ENCODE data around the gene MLEC. TPM values are rescaled to one million over a fixed set of nuclear protein-coding genes. Genes with fewer than 3 reads are reported as not detected.
A peak's percentile ranks its signal among the peaks of the same experiment; 100 is the strongest.

The MLEC gene
- total and polyA plus RNA-seq, 3 donors from 2014 or later: 93.2 to 130 (median 104) TPM

DNA sequence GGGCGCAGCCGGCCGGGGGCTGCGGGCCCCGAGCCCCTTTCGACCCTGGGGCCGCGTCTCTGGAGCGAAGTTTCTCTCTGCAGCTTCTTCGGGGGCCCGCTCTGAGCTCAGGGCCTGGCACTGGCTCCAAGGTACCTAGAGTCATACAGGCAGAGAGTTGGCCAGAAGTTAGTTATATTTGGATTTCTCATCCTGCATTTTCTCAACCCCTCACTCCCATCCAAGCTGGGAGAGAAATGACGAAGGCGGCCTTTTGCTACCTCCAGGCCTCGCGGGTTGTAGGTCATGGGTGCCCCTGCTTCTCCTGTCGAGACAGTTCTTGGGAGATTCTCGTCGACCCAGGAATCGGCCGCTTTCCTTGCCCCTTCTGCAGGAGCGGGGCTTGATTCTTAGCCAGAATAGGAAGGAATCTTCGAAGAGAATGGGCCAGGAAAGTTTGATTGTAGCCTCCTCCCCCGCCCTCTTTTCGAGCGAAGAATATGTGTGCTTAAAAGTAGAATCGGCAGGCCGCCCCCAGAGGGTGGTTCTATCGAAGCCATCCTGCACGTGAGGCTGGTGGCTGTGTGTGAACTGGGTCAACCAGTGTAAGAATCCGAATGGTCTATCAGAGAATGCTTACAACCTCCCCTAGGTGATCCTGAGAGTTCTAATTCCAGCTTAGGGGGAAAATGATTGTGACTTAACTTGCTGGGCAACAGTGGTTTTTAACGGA is 785 bp downstream of the MLEC start:
- Histone ChIP-seq H3K4me3 (peak overlapping the region; percentile 67 to 96), H3K27me3 (no peaks in the 10 kb centered on the region), H3K4me1 (peaks cover 23% of the 10 kb centered on the region), H3K36me3 (ENCODE audit: low read depth, missing control alignments) (no peaks in the 10 kb centered on the region), H3K9me3 (no peaks in the 10 kb centered on the region), H3K27ac (peak overlapping the region; percentile 66 to 90)
- no peak for TF ChIP-seq POLR2A (IDR thresholded peaks at IDR 0.05)
- TF ChIP-seq, protein P1, sequence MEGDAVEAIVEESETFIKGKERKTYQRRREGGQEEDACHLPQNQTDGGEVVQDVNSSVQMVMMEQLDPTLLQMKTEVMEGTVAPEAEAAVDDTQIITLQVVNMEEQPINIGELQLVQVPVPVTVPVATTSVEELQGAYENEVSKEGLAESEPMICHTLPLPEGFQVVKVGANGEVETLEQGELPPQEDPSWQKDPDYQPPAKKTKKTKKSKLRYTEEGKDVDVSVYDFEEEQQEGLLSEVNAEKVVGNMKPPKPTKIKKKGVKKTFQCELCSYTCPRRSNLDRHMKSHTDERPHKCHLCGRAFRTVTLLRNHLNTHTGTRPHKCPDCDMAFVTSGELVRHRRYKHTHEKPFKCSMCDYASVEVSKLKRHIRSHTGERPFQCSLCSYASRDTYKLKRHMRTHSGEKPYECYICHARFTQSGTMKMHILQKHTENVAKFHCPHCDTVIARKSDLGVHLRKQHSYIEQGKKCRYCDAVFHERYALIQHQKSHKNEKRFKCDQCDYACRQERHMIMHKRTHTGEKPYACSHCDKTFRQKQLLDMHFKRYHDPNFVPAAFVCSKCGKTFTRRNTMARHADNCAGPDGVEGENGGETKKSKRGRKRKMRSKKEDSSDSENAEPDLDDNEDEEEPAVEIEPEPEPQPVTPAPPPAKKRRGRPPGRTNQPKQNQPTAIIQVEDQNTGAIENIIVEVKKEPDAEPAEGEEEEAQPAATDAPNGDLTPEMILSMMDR (IDR thresholded peaks at IDR 0.05): no peak
- WGBS, 2 donors: 0 to 1% methylated on average over 24 to 31 of the region's 31 CpGs
- peak; percentile 58 for DNase-seq
- intact Hi-C loops (cut with DNase I; ENCODE audit: low total_unique reads): no loop called here

DNA sequence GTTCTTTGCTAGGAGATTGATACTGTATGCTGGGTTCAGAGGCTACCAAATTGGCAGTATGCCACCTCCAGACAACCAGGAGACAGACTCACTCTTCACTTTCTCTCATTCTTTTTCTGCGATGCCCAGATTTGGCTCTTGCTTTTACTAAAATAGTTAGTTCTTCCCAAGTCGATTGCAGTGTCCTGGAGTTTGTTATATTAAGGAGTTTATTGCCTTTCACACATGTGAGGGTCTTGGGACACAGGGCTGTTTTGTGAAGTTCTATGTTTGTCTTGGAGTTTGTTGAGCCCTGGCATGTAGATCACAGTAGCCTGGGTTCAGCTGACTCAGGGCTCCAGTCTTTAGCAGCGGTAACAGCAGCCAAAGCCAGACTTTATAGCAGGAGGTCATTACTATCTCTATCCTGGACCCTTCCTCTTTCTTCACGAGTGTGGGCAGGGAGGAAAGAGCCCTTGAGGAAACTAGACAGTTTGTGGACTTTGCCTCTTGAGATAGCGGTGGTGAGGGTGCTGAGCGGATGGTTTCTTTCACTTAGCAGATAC is 1.6 kb downstream of the MLEC start:
- intact Hi-C loops (cut with DNase I; ENCODE audit: low total_unique reads): no loop called here
- no peaks in the 10 kb centered on the region for H3K9me3 ChIP-seq
- H3K36me3 ChIP-seq (ENCODE audit: low read depth, missing control alignments): no peaks in the 10 kb centered on the region
- DNase-seq: peak; percentile 49
- no peaks in the 10 kb centered on the region for H3K27me3 ChIP-seq
- H3K27ac ChIP-seq: peak overlapping the region; percentile 66 to 90
- H3K4me1 ChIP-seq: peaks cover 23% of the 10 kb centered on the region
- TF ChIP-seq, protein P1 (IDR thresholded peaks at IDR 0.05): no peak
- TF ChIP-seq POLR2A (IDR thresholded peaks at IDR 0.05): no peak
- 4 to 18% methylated on average over 6 of the region's 6 CpGs for WGBS, 2 donors
- peak overlapping the region; percentile 67 to 96 for H3K4me3 ChIP-seq

DNA sequence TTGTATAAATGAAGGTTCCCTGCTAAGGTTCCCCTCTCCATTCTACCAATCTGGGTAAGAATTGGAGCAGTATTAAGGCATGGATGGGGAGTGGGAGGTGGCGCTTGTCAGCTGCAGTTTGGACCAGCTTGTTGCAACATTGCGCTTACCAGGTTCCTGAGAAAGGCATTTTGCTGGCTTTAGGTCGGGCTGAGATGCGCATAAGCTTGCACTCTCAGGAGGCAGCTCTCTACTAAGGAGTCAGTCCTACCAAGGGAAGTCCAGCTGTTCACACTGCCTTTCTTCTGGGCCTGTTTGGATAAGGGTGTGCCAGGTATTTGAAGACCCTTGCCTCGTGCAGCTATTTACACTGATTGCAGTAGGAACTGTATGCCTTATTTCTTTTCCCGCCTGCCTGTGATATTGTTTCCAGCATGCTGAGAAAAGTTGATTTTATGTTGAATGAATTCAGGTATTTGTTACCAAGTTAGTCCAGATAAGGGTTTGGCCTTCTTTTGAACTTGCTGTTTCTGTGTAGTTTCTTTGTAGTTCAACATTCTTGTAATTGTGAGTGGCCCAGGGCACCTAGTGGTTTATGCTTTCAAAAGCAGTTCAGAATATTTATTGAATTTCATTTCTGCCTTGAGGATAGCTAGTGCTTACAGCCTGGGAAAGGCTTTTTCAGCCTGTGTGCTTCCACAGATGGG is 2.6 kb downstream of the MLEC start:
- DNase-seq: no peak
- H3K36me3 ChIP-seq (ENCODE audit: low read depth, missing control alignments): no peaks in the 10 kb centered on the region
- no peaks in the 10 kb centered on the region for H3K27me3 ChIP-seq
- peaks cover 23% of the 10 kb centered on the region for H3K4me1 ChIP-seq
- no peak overlapping the region for H3K4me3 ChIP-seq
- no peaks in the 10 kb centered on the region for H3K9me3 ChIP-seq
- TF ChIP-seq, protein P1 (IDR thresholded peaks at IDR 0.05): no peak
- TF ChIP-seq POLR2A (IDR thresholded peaks at IDR 0.05): no peak
- WGBS, 2 donors: 42% methylated on average over 6 of the region's 6 CpGs
- intact Hi-C loops (cut with DNase I; ENCODE audit: low total_unique reads): no loop called here
- H3K27ac ChIP-seq: no peak overlapping the region

DNA sequence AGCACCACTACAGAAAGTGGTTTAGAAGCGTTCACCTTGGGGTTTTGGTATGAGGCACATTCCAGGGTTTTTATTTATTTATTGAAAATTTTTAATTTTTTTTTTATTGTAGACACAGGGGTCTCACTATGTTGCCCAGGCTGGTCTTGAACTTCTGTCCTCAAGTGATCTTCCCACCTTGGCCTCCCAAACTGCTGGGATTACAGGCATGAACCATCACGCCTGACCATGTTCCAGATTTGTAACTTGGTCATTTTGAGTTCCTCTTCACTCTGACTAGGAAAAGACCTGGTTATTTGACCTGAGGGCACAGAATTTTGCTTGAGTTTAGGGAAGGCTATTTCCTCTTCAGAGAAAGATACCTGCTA is 3.1 kb downstream of the MLEC start:
- Histone ChIP-seq H3K9me3 (no peaks in the 10 kb centered on the region), H3K27me3 (no peaks in the 10 kb centered on the region), H3K27ac (no peak overlapping the region), H3K4me3 (no peak overlapping the region), H3K4me1 (peaks cover 23% of the 10 kb centered on the region), H3K36me3 (ENCODE audit: low read depth, missing control alignments) (no peaks in the 10 kb centered on the region)
- WGBS, 2 donors: 79 to 80% methylated on average over 2 of the region's 2 CpGs
- TF ChIP-seq, protein P1 (IDR thresholded peaks at IDR 0.05): no peak
- TF ChIP-seq POLR2A (IDR thresholded peaks at IDR 0.05): no peak
- intact Hi-C loops (cut with DNase I; ENCODE audit: low total_unique reads): no loop called here
- no peak for DNase-seq
